Fibroblast of the aortic adventitia (primary cell): ENCODE measurements around the gene PPA2. TPM values are rescaled to one million over a fixed set of nuclear protein-coding genes. Genes with fewer than 3 reads are reported as not detected.
"Not testable (repeated sequence)": the region's sequence is repeated elsewhere in the genome, so short reads cannot be mapped to it uniquely, and the experiment has no call there.

ENCODE experiments used
- DNase-seq: peaks from one replicate; pipeline ENCODE4 v3.0.0-alpha.2; 2010; ENCODE audit warnings: low read depth
- H3K4me3 ChIP-seq: 2 replicates; pipeline ENCODE4 v1.5.1; 2011; ENCODE audit warnings: low read depth, mild to moderate bottlenecking, control low read depth, low read length, moderate library complexity
- CTCF ChIP-seq: IDR thresholded peaks from 2 replicates; pipeline ENCODE4 v1.5.1; 2011; ENCODE audit warnings: mild to moderate bottlenecking, low read length, control low read depth, inconsistent platforms; ENCODE audit not compliant: insufficient read depth
- total RNA-seq: library from RNA; depleted of rRNA; stranded (reverse); fragments of >200 nt; gene quantifications from 2 replicates; pipeline ENCODE4 v1.2.3, GENCODE V29; 2012; ENCODE audit warnings: low replicate concordance

Gene PPA2
- total RNA-seq, 1 donor = 78.9 TPM

GRCh38 chr4:105471566-105472176, 2.2 kb downstream of the PPA2 start:
- peak; percentile 82 for DNase-seq
- peak overlapping the region; percentile 42 for H3K4me3 ChIP-seq

GRCh38 chr4:105470766-105471165, 3.1 kb downstream of the PPA2 start:
- no peak for DNase-seq
- no peak for TF ChIP-seq CTCF
- no peak overlapping the region for H3K4me3 ChIP-seq

More at GRCh38 chr4:105471566-105472176, 2.2 kb downstream of the PPA2 start:
- TF ChIP-seq CTCF = peak; percentile 73

- H3K4me3 ChIP-seq = no peak overlapping the region
- TF ChIP-seq CTCF = no peak
- no peak for DNase-seq
Measured at GRCh38 chr4:105469736-105470135, 4.1 kb downstream of the PPA2 start.

- DNase-seq = no peak
- no peak for TF ChIP-seq CTCF
- no peak overlapping the region for H3K4me3 ChIP-seq
Measured at GRCh38 chr4:105466580-105466979, 7.3 kb downstream of the PPA2 start.

GRCh38 chr4:105464563-105464962, 9.3 kb downstream of the PPA2 start:
- H3K4me3 ChIP-seq, DNase-seq: not testable (repeated sequence)

GRCh38 chr4:105462576-105462975, 11.3 kb downstream of the PPA2 start:
- no peak for DNase-seq
- no peak for TF ChIP-seq CTCF
- no peak overlapping the region for H3K4me3 ChIP-seq

GRCh38 chr4:105461621-105462382, 12.1 kb downstream of the PPA2 start:
- DNase-seq = no peak
- no peak for TF ChIP-seq CTCF
- no peak overlapping the region for H3K4me3 ChIP-seq
